Fibroblast of lung (primary cell): Measurements from ENCODE around the gene JAM2. TPM values are rescaled to one million over a fixed set of nuclear protein-coding genes. Genes with fewer than 3 reads are reported as not detected.
A peak's percentile ranks its signal among the peaks of the same experiment; 100 is the strongest.

Experiments used
- DNase-seq, 2 donors: peaks; one replicate each; pipeline versions ENCODE4 v3.0.0 to v3.0.0-alpha.2; 2010; ENCODE audit warnings: low read depth in 2 of 2
- H2AFZ ChIP-seq: 2 replicates; pipeline ENCODE4 v1.5.1; 2012; ENCODE audit warnings: low read length, control low read depth, inconsistent platforms
- H3K27ac ChIP-seq: 2 replicates; pipeline ENCODE4 v1.5.1; 2011; ENCODE audit warnings: low read length, control low read depth; ENCODE audit not compliant: insufficient read depth
- H3K27me3 ChIP-seq: 2 replicates; pipeline ENCODE4 v1.5.1; 2011; ENCODE audit warnings: mild to moderate bottlenecking, low read length; ENCODE audit not compliant: control insufficient read depth, insufficient read depth
- H3K36me3 ChIP-seq: 2 replicates; pipeline ENCODE4 v1.5.1; 2011; ENCODE audit warnings: low read length; ENCODE audit not compliant: control insufficient read depth, insufficient read depth
- H3K4me1 ChIP-seq: 2 replicates; pipeline ENCODE4 v1.5.1; 2011; ENCODE audit warnings: low read length; ENCODE audit not compliant: control insufficient read depth, insufficient read depth; ENCODE audit errors: extremely low read depth
- H3K4me2 ChIP-seq: 2 replicates; pipeline ENCODE4 v1.5.1; 2011; ENCODE audit warnings: low read length, control low read depth; ENCODE audit not compliant: insufficient read depth; ENCODE audit errors: extremely low read depth
- H3K4me3 ChIP-seq, 4 experiments: fragments of 200-600 bp in 1 of 4; sonication (generic) in 1 of 4; replicated peaks in 1 of 4; 2 replicates each; pipeline ENCODE4 v1.5.1; 2011 to 2016; ENCODE audit warnings: low read length in 4 of 4, low read depth in 3 of 4, mild to moderate bottlenecking in 3 of 4, control low read depth in 2 of 4, inconsistent platforms in 1 of 4, mixed read lengths in 1 of 4; ENCODE audit not compliant: insufficient read depth in 1 of 4; ENCODE audit errors: control extremely low read depth in 1 of 4
- H3K79me2 ChIP-seq: 2 replicates; pipeline ENCODE4 v1.5.1; 2012; ENCODE audit warnings: mild to moderate bottlenecking, low read length, inconsistent platforms; ENCODE audit not compliant: control insufficient read depth, insufficient read depth
- H3K9ac ChIP-seq: 2 replicates; pipeline ENCODE4 v1.5.1; 2011; ENCODE audit warnings: mild to moderate bottlenecking, low read length, control low read depth; ENCODE audit not compliant: insufficient read depth
- H3K9me3 ChIP-seq: 2 replicates; pipeline ENCODE4 v1.5.1; 2012; ENCODE audit warnings: low read depth, low read length; ENCODE audit not compliant: control insufficient read depth, insufficient read depth
- H4K20me1 ChIP-seq: 2 replicates; pipeline ENCODE4 v1.5.1; 2011; ENCODE audit warnings: low read length; ENCODE audit not compliant: control insufficient read depth, insufficient read depth; ENCODE audit errors: extremely low read depth
- CTCF ChIP-seq, 2 donors: IDR thresholded peaks in 1 of 2; conservative IDR thresholded peaks in 1 of 2; 1 replicate in 1 of 2; 2 replicates in 1 of 2; pipeline ENCODE4 v1.5.1; 2011 to 2012; ENCODE audit warnings: low read length in 2 of 2, control low read depth in 1 of 2, inconsistent platforms in 1 of 2, low read depth in 1 of 2, mild to moderate bottlenecking in 1 of 2
- EZH2 ChIP-seq: IDR thresholded peaks from 2 replicates; pipeline ENCODE4 v1.5.1; 2012; ENCODE audit warnings: low read length, control low read depth, mild to moderate bottlenecking; ENCODE audit errors: missing control alignments
- polyA plus RNA-seq, 2 donors: library from polyadenylated mRNA; depleted of rRNA in 1 of 2; stranded (reverse) in 1 of 2; unstranded in 1 of 2; fragments of >200 nt; gene quantifications; 2 replicates each; pipeline ENCODE4 v1.2.1, GENCODE V29; 2011 to 2012; ENCODE audit warnings: missing spikeins in 1 of 2
- total RNA-seq: library from RNA; depleted of rRNA; stranded (reverse); fragments of >200 nt; gene quantifications from 2 replicates; pipeline ENCODE4 v1.2.1, GENCODE V29; 2014

Gene JAM2
- total and polyA plus RNA-seq, 2 donors (not counting 1 experiment from before 2014, with no cell fraction given), result 1.4 to 2.1 TPM

- H3K27ac ChIP-seq, result peak within 1 kb of the TSS; percentile 84
- H3K9ac ChIP-seq, result peak within 1 kb of the TSS; percentile 86
- no peaks in the 10 kb centered on the region for H4K20me1 ChIP-seq
- peak within 1 kb of the TSS; percentile 93 for H2AFZ ChIP-seq
- H3K4me2 ChIP-seq, result peak within 1 kb of the TSS; percentile 74
- peak within 1 kb of the TSS; percentile 73 to 86 (median 84) for H3K4me3 ChIP-seq
- peaks cover 10% of the 10 kb centered on the region for H3K79me2 ChIP-seq
- no peak for TF ChIP-seq EZH2
- TF ChIP-seq CTCF (conservative IDR thresholded peaks at IDR 0.05 in 1 of 2, IDR thresholded peaks at IDR 0.05 in 1 of 2; ENCODE audit: low read depth in 1 of 2, low read length in 2 of 2), result peak; percentile 63 to 78
- no peaks in the 10 kb centered on the region for H3K27me3 ChIP-seq
- DNase-seq, result peak; percentile 90 to 91
- peaks cover 3% of the 10 kb centered on the region for H3K36me3 ChIP-seq
- no peaks in the 10 kb centered on the region for H3K9me3 ChIP-seq
- peaks cover 4% of the 10 kb centered on the region for H3K4me1 ChIP-seq
These were observed 31.7 kb upstream of the JAM2 start, which contains the start of gene MRPL39 for GRCh38 chr21:25607151-25608043. Gene MRPL39, minus strand, starts transcription at chr21:25607481. Its CDS starts 6 bp downstream, at chr21:25607475.

GRCh38 chr21:25608044-25608737 lies 30.9 kb upstream of the JAM2 start:
- no peaks in the 10 kb centered on the region for H3K27me3 ChIP-seq
- H3K9me3 ChIP-seq, result no peaks in the 10 kb centered on the region
- no peaks in the 10 kb centered on the region for H4K20me1 ChIP-seq
- H3K4me2 ChIP-seq, result peak overlapping the region; percentile 57
- H3K9ac ChIP-seq, result peak overlapping the region; percentile 16
- peaks cover 10% of the 10 kb centered on the region for H3K79me2 ChIP-seq
- H3K4me1 ChIP-seq, result peaks cover 4% of the 10 kb centered on the region
- H3K27ac ChIP-seq, result no peak overlapping the region
- H2AFZ ChIP-seq, result peak overlapping the region; percentile 46
- no peak for TF ChIP-seq EZH2
- TF ChIP-seq CTCF (conservative IDR thresholded peaks at IDR 0.05 in 1 of 2, IDR thresholded peaks at IDR 0.05 in 1 of 2; ENCODE audit: low read depth in 1 of 2, low read length in 2 of 2), result peak; percentile 83 to 86
- no peaks in the 10 kb centered on the region for H3K36me3 ChIP-seq
- peak; percentile 76 to 87 for DNase-seq
- H3K4me3 ChIP-seq, result peak overlapping the region; percentile 48 to 85 (median 78)

DNA sequence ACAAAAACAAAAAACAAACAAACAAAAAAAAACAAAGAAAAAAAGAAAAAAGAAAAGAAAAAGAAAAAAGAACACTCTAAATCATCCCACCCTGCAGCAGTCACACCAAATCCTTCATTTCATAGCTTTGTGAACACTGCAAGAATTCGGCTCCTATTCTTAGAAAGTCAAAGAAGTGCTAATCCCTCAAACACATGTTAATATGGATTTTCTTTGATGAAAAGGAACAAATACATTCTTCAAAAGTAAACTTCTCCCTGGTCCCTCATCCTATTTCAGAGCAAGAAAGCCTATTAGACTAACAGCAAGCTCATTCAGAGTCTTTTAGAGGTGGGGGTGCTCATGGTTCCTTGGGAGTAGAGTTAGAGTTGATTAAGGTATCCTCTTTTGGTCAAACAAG lies 24.6 kb upstream of the JAM2 start:
- Histone ChIP-seq H3K9me3 (no peaks in the 10 kb centered on the region), H3K4me1 (no peaks in the 10 kb centered on the region), H3K9ac (no peak overlapping the region), H4K20me1 (no peaks in the 10 kb centered on the region), H3K36me3 (no peaks in the 10 kb centered on the region), H3K4me3 (no peak overlapping the region), H3K27ac (no peak overlapping the region), H2AFZ (no peak overlapping the region), H3K79me2 (no peaks in the 10 kb centered on the region), H3K4me2 (no peak overlapping the region), H3K27me3 (no peaks in the 10 kb centered on the region)
- DNase-seq, result no peak
- TF ChIP-seq CTCF (conservative IDR thresholded peaks at IDR 0.05 in 1 of 2, IDR thresholded peaks at IDR 0.05 in 1 of 2; ENCODE audit: low read depth in 1 of 2, low read length in 2 of 2) (no peak), EZH2 (no peak)
